NCI-H345 treated with DMSO at 0.1 percent for 48 hours (cell line): ENCODE measurements around the gene ZFP36L2.

ENCODE experiments used
- DNase-seq: peaks from one replicate; lab custom pipeline; 2025; ENCODE audit not compliant: unreplicated experiment; lab: John Stamatoyannopoulos, UW

Gene ZFP36L2, protein sequence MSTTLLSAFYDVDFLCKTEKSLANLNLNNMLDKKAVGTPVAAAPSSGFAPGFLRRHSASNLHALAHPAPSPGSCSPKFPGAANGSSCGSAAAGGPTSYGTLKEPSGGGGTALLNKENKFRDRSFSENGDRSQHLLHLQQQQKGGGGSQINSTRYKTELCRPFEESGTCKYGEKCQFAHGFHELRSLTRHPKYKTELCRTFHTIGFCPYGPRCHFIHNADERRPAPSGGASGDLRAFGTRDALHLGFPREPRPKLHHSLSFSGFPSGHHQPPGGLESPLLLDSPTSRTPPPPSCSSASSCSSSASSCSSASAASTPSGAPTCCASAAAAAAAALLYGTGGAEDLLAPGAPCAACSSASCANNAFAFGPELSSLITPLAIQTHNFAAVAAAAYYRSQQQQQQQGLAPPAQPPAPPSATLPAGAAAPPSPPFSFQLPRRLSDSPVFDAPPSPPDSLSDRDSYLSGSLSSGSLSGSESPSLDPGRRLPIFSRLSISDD

DNA sequence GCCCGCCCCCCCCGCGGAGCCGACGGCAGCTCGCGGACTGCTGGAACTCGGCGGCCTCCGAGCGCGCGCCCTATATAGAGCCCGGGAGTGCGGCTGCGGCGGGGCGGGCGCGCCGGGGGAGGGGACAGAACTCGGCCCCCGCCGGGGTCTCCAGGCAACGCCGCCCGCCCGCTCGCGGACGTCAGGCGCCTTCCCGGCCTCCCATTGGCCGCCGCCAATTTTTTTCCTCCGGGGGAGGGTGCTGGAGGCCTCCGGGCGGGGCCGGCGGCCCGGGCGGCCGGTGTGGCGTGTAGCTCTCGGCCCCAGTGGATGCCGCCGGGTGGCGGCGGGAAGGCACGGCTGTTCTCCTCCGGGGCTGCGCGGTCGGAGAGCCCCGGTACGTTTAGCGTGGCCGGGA, at the start of gene ZFP36L2:
TSS of gene ZFP36L2 (minus strand) at position 49 of the 397 bp plus-strand sequence. CDS start 291 bp downstream, outside the sequence.
- peak; percentile 80 for DNase-seq

DNA sequence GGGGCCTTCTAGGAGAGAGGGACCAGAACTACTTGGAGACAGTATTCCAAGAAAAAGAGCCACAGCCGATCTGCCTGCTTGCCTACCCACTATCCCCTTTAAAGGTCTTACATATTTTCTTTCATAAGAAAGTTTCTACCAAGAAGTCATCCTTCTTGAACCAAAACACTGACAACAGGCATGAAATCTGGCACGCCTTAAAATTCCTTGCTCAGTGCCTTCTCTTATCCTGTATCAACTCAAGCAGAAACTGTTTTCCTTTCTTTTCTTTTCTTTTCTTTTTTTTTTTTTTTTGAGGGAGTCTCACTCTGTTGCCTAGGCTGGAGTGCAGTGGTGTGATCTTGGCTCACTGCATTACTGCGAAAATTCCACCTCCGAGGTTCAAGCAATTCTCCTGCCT, 48.3 kb upstream of the ZFP36L2 start:
- DNase-seq, result no peak

DNA sequence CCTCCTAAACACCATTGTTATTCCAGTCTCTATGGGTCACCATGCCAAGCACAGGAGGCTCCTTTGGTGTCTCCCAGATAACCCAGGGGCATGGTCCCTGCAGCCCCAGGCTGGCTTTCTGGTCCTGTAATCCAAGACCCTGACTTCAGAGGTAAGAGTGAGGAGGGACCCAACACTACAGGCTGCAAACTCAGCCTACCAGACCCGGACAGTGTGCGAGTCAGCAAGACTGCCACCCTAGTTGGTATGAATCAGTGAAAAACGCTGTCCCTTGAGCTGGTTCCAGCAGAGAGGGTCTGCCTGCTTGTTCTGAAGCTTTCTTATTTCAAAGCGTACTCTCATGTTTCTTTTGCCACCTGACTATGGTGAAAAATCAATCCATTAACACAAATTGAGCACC, 47.6 kb upstream of the ZFP36L2 start:
- no peak for DNase-seq

GRCh38 chr2:43273529-43273928, 47.1 kb upstream of the ZFP36L2 start:
- DNase-seq, result no peak

GRCh38 chr2:43270930-43271615, 44.7 kb upstream of the ZFP36L2 start:
- no peak for DNase-seq

DNA sequence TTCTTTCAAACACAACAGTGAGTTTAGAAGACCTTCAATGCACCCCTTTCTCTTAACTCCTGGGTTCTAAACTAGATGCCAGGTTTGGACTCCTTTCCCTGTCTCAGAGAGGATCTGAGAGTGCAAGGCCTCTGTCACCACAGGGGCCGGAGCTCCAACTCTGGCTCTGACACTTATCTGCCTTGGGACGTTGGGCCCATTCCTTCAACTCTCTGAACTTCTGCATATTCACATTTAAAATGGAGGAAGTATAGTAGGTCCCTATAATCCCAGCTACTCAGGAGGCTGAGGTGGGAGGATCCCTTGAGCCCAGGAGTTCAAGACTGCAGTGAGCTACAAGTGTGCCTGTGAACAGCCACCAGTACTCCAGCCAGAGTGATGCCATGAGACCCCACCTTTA, 44.1 kb upstream of the ZFP36L2 start:
- DNase-seq, result no peak

- DNase-seq, result no peak
Observed at GRCh38 chr2:43269706-43270105, 43.3 kb upstream of the ZFP36L2 start.

- DNase-seq, result no peak
Observed at GRCh38 chr2:43269074-43269572, 42.7 kb upstream of the ZFP36L2 start.

- DNase-seq, result no peak
Observed at GRCh38 chr2:43268066-43268953, 41.9 kb upstream of the ZFP36L2 start.

DNA sequence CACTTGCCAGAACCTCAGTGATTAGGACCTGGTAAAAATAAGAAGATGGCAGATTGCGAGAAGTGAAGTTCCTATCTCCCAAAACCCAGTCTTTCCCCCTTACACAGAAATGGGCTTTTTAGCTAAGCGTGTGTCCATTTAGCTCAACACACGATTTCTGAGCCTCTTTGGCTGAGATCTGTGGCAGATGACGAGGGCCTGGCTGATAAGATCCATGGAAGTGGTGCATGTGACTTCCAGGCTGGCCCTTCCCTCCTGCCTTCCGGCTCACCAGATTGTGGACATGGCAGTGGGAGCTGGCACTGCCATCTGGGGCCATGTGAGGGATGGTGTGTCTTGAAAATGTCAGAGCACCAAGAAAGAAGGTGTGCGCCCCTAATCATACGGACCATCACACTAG, 41.0 kb upstream of the ZFP36L2 start:
- DNase-seq, result no peak

- no peak for DNase-seq
Observed at GRCh38 chr2:43266711-43267111, 40.3 kb upstream of the ZFP36L2 start.

DNA sequence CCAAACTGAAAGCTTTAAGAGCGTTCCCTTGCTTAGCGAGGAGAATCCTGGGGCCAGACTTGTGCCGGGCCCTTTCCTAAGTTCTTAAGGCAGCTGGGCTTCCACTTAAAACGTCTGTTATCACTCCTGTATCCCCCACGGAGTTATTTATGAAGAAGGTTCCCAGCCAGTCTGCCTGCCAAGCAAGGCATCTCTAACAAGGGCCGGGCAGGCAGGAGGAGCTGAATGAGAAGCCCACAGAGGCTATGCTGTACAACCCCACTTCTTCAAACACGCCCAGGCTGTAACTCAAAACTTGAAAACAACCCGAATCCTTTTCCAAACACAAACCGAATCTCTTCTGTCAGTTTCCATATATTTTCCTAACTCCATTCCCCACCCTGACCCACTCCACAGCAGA, 39.0 kb upstream of the ZFP36L2 start:
- no peak for DNase-seq

DNA sequence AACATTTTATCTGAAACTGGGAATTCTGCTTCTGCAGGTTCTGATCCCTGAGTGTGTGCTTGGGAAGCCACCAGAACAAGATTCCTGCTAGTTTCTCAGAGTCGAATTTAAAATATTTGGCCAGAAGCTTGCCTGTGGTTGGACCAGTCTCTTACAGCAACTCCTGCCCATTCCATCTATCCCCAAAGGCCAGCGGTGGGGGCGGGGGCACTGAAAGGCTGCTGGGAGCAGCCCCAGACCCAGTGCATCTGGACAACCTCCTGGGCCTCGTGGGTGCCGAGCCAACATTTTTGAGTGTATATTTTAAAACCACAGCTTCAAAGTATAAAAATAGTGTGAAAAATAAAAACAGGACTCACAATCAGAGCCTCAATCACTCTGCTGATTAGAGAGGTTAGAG, 38.6 kb upstream of the ZFP36L2 start:
- DNase-seq, result no peak

- DNase-seq, result no peak
Observed at GRCh38 chr2:43262951-43263350, 36.5 kb upstream of the ZFP36L2 start.

- DNase-seq, result no peak
Observed at GRCh38 chr2:43262239-43262638, 35.8 kb upstream of the ZFP36L2 start.

- DNase-seq, result no peak
Observed at GRCh38 chr2:43259512-43259911, 33.1 kb upstream of the ZFP36L2 start.

- DNase-seq, result no peak
Observed at GRCh38 chr2:43258547-43259156, 32.2 kb upstream of the ZFP36L2 start.

DNA sequence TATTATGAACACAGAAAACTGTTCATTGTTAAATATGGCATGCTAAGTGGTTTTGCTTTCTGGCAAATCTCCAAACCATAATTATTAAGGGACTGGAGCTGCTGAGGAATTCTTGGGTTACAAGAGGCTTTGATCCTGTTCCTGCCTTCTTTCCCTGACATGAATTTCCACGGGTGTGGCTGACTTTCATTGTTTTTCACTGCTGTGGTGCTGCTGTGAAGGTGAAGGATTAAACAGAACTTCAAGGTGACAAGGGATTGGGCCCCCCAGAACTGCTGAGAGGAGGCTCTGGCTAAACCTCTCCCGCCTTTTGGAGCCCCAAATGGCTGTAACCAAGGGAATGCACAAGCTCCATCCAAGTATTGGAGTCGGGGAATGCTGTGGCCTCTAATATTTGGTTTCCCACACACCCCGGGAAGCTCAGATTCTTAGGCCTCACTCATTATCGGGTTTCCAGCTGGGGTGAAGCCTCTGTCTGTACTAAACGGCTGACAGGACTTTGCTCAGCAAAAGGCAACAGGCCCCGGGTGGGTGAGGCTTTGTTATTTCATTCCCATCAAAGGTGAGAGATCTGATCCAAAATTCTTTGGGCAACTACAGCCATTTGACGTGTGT, 29.0 kb upstream of the ZFP36L2 start:
- DNase-seq, result no peak

GRCh38 chr2:43254331-43254730, 27.9 kb upstream of the ZFP36L2 start:
- no peak for DNase-seq

- DNase-seq, result no peak
Observed at GRCh38 chr2:43251171-43251731, 24.8 kb upstream of the ZFP36L2 start.
